ENCODE measurements around the gene MYO10.

The MYO10 gene

DNA sequence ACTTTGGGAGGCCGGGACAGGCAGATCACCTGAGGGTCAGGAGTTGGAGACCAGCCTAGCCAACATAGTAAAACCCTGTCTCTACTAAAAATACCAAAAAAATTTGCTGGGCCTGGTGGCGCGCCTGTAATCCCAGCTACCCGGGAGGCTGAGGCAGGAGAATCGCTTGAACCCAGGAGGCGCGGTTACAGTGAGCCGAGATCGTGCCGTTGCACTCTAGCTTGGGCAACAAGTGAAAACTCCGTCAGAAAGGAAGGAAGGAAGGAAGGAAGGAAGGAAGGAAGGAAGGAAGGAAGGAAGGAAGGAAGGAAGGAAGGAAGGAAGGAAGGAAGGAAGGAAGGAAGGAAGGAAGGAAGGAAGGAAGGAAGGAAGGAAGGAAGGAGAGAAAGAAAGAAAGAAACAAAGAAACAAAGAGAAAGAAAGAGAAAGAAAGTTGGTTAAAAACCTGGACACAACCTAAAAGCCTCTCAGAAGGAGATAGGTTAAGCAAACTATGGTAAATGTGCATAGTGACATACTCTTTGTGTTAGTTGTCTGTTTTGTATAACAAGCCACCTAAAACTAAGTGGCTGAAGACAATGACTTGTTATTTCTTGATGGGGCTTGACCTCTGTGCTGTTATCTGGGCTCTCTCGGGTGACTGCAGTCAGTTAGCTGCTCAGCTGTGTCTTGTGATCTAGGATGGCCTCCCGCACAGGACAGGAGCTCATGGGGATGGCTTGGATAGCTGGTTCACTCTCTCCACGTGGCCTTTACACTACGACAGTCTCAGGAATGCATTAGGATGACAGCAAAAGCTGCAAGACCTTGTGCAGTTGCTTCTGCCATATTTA is 8.0 kb upstream of the MYO10 start:
- DNase-seq: no peak

DNA sequence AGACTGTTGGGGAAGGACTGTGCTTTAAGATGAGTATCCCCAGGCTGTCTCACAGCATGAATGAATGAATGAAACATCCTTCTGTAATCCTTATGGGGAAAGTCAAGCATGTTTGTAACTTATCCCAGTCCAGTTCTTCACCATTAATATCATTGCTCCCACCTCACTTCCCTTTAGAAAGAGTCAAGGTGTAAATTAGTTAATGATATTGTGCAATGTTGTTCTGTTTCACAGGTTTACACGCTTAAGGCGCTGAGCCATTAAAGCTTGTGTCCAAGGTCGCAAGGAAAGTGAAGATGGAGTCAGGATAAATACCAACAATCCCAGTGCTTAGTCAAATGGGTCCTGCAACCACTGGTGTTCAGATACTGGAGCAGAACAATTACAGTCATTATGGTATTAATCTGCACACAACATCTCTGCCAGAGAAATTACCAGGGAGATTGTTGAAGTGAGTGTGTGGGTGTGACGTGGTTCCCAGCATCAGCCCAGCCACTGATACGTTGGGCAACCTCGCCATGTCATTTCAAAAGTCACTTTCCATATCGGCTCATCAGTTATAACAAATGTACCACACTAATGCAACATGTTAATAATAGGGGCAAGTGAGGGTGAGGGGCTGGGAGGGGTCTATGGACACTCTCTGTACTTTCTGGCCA is 1.5 kb upstream of the MYO10 start:
- no peak for DNase-seq

- no peak for DNase-seq
Measured at GRCh38 chr5:16936989-16937438, 926 bp upstream of the MYO10 start.

DNA sequence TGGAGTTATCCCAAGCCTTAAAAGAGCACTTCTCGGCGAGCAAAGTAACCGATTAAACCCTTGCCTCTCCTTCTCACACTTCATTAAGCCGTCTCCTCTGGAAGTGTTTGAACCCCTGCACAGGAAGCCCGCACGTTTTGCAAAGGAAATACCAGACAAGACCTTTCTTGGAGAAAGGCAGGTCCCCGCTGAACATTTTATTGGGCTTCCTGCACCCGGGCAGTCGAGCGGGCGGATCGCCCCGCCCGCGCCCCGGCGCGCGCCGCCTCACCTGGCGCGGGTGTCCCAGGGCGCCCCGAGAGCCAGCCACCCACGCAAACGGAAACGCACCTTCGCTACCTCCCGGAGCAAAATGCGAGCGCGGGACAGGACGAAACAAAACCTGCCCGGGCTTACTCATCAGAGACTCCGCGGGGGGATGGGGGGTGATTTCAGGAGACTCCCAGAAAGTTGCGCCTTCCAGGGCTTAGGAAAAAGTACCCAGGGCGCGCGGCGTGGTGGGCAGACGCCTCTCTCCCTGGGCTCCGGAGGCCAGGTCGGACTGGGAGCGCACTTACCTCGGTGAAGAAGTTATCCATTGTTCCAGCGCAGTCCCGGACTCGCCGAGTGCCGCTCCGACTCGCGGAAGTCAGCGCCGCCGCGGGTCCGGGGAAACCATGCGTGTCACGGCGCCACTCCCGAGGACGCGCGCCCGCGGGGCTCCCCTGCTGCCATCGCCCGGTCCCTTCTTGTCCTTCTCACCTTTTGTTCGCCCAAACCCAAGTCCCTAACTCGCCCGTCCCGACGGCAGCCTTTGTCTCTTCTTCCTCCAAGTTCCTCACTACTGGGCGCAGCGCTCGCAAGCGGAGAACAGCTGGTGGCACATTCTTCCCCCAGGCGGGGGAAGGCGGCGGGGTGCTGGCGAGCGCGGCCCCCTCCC is 598 bp downstream of the MYO10 start:
- DNase-seq: no peak

DNA sequence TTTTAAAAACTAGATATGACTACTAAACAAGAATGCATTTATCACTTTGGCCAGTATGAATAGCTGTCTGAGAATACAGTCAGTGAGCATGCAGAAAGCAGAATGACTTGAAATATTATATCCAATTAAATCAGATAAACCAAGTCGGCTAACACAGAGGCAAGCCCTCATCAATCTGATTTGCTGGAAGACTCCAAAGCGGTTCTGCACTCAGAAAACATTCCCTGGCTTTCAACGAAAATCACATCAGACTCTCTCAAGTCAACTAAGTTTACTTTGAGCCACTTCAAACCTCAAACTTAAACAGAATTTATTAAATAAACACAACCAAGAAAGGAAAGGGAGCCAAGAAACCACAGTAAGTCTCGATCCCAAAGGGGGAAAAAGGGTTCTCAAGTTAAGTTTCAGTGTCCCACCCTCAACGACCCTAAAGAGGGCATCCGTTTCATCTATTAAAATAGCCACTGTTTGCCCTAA is 1.4 kb downstream of the MYO10 start:
- no peak for DNase-seq

GRCh38 chr5:16934123-16934522 is 2.0 kb downstream of the MYO10 start:
- no peak for DNase-seq

DNA sequence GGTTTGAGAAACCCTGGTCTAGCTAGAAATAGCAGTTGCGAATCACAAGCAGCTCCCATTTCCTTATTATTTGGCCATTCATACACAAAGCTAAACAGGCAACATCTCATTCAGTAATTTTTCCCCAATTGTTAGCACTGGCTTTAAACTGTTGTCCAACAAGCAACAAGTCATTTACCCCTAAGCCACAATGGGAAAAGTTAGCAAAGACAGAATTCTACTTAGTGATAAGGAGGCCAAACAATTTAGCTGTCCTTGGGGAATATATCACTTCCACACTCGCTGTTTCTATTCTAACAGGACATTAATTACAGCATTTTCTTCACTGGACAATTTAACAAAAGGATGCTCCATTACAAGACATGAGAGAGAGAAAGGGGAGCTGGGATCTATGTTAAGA is 2.8 kb downstream of the MYO10 start:
- no peak for DNase-seq

- DNase-seq: no peak
Measured at GRCh38 chr5:16932401-16932800, 3.7 kb downstream of the MYO10 start.

GRCh38 chr5:16931334-16932110 is 4.6 kb downstream of the MYO10 start:
- no peak for DNase-seq

GRCh38 chr5:16930496-16930895 is 5.6 kb downstream of the MYO10 start:
- no peak for DNase-seq

DNA sequence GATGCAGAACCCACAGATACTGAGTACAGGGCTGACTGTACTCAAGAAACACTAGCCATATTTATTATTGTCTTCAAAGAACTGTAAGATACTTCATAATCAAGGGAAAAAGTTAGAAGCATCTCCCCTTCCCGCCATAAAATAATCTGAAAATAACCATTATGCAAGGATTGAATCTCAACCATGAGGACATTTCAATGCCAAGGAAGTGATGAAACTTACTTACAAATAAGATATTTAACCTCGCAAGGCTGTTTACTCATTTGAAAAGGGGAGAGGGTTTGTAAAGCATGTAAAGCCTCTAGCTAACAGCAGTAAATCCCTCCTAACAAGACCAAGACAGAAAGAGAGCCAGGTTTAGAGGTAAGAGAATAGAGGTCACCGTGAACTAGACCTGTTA is 6.3 kb downstream of the MYO10 start:
- no peak for DNase-seq

GRCh38 chr5:16929347-16929746 is 6.7 kb downstream of the MYO10 start:
- no peak for DNase-seq

GRCh38 chr5:16927613-16928012 is 8.5 kb downstream of the MYO10 start:
- DNase-seq: no peak

DNA sequence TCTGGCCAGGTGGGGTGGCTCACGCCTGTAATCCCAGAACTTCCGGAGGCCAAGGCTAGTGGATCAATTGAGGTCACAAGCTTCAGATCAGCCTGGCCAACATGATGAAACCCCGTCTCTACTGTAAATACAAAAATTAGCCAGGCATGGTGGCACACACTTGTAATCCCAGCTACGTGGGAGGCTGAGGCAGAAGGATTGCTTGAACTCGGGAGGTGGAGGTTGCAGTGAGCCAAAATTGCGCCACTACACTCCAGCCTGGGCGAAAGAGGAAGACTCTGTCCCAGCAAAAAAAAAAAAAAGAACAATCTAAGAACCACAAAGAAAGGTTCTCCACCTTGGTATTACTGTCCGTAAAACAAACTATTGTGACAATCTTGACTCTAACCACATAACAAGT is 9.7 kb downstream of the MYO10 start:
- no peak for DNase-seq

- no peak for DNase-seq
Measured at GRCh38 chr5:16924206-16924605, 11.9 kb downstream of the MYO10 start.

- DNase-seq: no peak
Measured at GRCh38 chr5:16922430-16922829, 13.7 kb downstream of the MYO10 start.

DNA sequence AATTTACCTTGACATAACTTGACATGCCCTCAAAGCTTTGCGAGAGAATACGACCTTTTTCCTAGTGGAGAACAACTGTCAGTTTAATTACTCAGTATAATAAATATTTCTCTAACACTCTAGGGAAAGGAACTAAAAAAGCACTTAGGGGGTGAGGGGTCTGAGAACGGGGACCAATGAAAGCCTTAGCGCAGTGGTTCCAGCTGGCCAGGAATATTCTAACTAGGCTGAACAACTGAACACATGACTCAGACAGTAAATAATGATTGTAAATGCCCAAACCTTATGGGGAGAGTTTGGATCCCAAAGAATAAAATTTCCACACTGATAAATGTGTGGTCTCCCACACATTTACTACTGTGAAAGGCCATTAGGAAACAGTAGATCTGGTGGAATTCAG is 14.9 kb downstream of the MYO10 start:
- no peak for DNase-seq

DNA sequence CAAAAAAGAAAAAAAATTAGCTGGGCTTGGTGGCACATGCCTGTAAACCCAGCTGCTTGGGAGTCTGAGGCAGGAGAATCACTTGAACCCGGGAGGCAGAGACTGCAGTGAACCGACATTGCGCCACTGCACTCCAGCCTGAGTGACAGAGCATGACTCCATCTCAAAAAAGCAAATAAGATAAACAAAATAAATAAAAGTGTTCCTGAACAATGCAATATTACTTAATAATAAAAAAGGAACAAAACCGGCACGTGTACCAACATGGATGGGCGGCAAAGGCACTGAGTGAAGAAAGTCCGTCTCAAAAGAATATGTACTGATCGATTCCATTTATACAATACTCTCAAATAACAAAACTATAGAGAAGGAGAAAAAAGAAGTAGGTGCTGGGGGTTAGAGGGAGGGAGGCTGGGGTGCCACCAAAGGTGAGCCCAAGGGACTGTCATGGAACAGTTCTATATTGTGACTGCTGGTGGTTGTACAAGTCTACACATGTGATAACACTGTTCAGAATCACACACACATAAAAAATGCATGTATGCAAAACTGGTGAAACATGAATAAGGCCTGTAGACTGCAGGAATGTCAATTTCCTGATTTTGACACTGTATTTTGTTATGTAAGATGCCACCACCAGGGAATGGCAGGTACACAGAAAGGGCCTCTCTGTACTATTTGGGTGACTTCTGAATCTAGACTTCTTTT is 15.8 kb downstream of the MYO10 start:
- no peak for DNase-seq

DNA sequence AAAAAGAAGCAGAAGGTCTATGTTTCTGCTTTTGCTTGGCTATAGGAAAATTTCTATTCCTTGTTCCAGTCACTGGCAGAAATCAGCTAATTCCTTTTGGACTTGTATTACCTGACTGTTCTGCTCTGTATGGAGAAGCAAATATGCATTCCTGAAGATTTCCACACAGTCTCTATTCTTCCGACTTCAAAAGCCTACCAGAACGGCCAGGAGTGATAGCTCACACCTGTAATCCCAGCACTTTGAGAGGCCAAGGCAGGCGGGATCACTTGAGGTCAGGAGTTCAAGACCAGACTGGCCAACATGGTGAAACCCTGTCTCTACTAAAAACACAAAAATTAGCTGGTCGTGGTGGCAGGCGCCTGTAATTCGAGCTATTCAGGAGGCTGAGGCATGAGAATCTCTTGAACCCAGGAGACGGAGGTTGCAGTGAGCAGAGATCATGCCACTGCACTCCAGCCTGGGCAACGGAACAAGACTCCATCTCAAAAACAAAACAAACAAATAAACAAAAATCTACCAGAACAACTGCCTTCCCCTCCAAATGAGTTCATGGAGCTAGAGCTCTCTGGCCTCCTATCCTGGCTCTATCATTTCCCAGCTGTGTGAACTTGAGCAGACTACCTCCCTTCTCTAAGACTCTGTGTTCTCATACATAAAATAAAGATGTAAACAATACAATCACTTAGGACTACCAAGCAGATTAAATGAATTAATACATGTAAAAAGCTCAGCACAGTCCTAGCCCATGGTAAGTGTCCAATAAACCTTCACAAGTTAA is 17.0 kb downstream of the MYO10 start:
- no peak for DNase-seq

DNA sequence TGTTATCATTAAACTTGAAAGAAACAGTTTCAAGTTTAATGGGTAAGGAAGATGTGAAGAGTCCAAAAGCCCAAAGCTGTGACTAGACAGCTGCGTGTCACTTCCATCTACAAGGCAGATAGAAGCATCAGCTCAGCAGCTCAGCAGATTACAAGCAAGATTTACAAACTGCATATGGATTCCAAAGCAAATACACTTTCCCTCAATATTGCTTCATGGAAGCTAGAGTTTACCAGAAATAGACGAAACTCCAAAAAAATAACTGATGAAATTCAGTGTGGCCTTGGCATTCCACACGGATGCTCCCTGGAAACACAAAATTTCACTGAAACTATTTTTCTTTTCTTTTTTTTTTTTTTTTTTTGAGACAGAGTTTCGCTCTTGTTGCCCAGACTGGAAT is 17.9 kb downstream of the MYO10 start:
- no peak for DNase-seq

Data from effector CD8-positive, alpha-beta T cell (primary cell).